A549 (cell line): ENCODE results near the gene NTM. TPM values are rescaled to one million over a fixed set of nuclear protein-coding genes. Genes with fewer than 3 reads are reported as not detected.

Source experiments
- ATAC-seq, 2 experiments: fragments of 200-7000 bp in 1 of 2; fragments of >200 bp in 1 of 2; cut with Nextera tagmentation in 1 of 2; cut with Tn5 transposase in 1 of 2; 3 replicates each; pipeline versions ENCODE4 v1.8.0 to v1.9.1; 2018 to 2020; ENCODE audit warnings: mild to moderate bottlenecking in 1 of 2, moderate library complexity in 1 of 2
- CTCF ChIA-PET: fragments of 300-600 bp; sonication (Branson Sonifier 250); formaldehyde crosslinking; extraction: SDS; loops from one replicate; lab custom pipeline; 2021; ENCODE audit warnings: antibody characterized with exemption, inconsistent platforms; lab: Yijun Ruan, JAX
- POLR2A ChIA-PET: fragments of 350-600 bp; formaldehyde crosslinking; extraction: SDS; loops from one replicate; lab custom pipeline; 2021; ENCODE audit warnings: antibody characterized with exemption, inconsistent platforms; lab: Yijun Ruan, JAX
- DNase-seq, 2 experiments: peaks; one replicate each; pipeline versions ENCODE4 v3.0.0 to v3.0.0-alpha.2; 2011 to 2016; ENCODE audit warnings: low read depth in 1 of 2, low spot score in 1 of 2
- FAIRE-seq: peaks from 2 replicates; lab custom pipeline; 2011; peaks lifted over from hg19 to GRCh38; lab: Jason Lieb, UNC
- H3K27ac ChIP-seq, 2 experiments: fragments of >200 bp; sonication (Bioruptor Twin); formaldehyde crosslinking; 3 replicates each; pipeline ENCODE4 v1.5.1; 2016 to 2017
- H3K4me1 ChIP-seq: fragments of >200 bp; sonication (Bioruptor Twin); formaldehyde crosslinking; 3 replicates; pipeline ENCODE4 v1.6.1; 2016
- H3K4me2 ChIP-seq: fragments of >200 bp; sonication (Bioruptor Twin); formaldehyde crosslinking; 3 replicates; pipeline ENCODE4 v1.6.1; 2016
- H3K4me3 ChIP-seq: fragments of >200 bp; sonication (Bioruptor Twin); formaldehyde crosslinking; 3 replicates; pipeline ENCODE4 v1.5.1; 2016
- H3K9me3 ChIP-seq: fragments of >200 bp; sonication (Bioruptor Twin); formaldehyde crosslinking; 3 replicates; pipeline ENCODE4 v1.6.1; 2016
- CBX2 ChIP-seq: fragments of 200-600 bp; sonication (generic); IDR thresholded peaks from 2 replicates; pipeline ENCODE4 v1.6.1; 2016; ENCODE audit warnings: low read depth, mild to moderate bottlenecking, borderline replicate concordance
- CEBPB ChIP-seq, 2 experiments: fragments of >200 bp in 1 of 2; sonication (Bioruptor Twin) in 1 of 2; formaldehyde crosslinking in 1 of 2; IDR thresholded peaks; 2 replicates each; pipeline ENCODE4 v1.6.1; 2012 to 2016
- CHD2 ChIP-seq: fragments of 150-350 bp; IDR thresholded peaks from 2 replicates; pipeline ENCODE4 v1.6.1; 2014; ENCODE audit warnings: low read length; ENCODE audit not compliant: partially characterized antibody
- CHD4 ChIP-seq: fragments of 200-600 bp; sonication (generic); IDR thresholded peaks from 2 replicates; pipeline ENCODE4 v1.6.1; 2016; ENCODE audit warnings: antibody characterized with exemption, mild to moderate bottlenecking, borderline replicate concordance
- ESRRA ChIP-seq: fragments of 150-350 bp; IDR thresholded peaks from 2 replicates; pipeline ENCODE4 v1.6.1; 2014; ENCODE audit warnings: mild to moderate bottlenecking, low read length, borderline replicate concordance
- FOXS1 ChIP-seq: fragments of 250-450 bp; sonication (Bioruptor Pico); IDR thresholded peaks from 2 replicates; pipeline ENCODE4 v1.5.0; 2020; ENCODE audit warnings: mild to moderate bottlenecking, moderate library complexity
- HOXA7 ChIP-seq: fragments of 250-450 bp; sonication (Bioruptor Pico); IDR thresholded peaks from 2 replicates; pipeline ENCODE4 v1.5.0; 2020; ENCODE audit warnings: mild to moderate bottlenecking, moderate library complexity
- HOXB13 ChIP-seq: fragments of 250-450 bp; sonication (Bioruptor Pico); IDR thresholded peaks from 2 replicates; pipeline ENCODE4 v1.5.0; 2020; ENCODE audit warnings: low read depth, mild to moderate bottlenecking, moderate library complexity
- HOXB5 ChIP-seq: fragments of 250-450 bp; sonication (Bioruptor Pico); IDR thresholded peaks from 2 replicates; pipeline ENCODE4 v1.5.0; 2020; ENCODE audit warnings: mild to moderate bottlenecking, moderate library complexity
- JUNB ChIP-seq: fragments of >200 bp; sonication (Bioruptor Twin); formaldehyde crosslinking; IDR thresholded peaks from 2 replicates; pipeline ENCODE4 v1.6.1; 2016
- KDM1A ChIP-seq: fragments of 200-600 bp; sonication (generic); IDR thresholded peaks from 2 replicates; pipeline ENCODE4 v1.6.1; 2016; ENCODE audit warnings: low read depth, mild to moderate bottlenecking
- MAFK ChIP-seq: fragments of 450-650 bp; IDR thresholded peaks from 2 replicates; pipeline ENCODE4 v1.6.1; 2014; ENCODE audit not compliant: partially characterized antibody
- MAZ ChIP-seq: fragments of 150-350 bp; IDR thresholded peaks from 2 replicates; pipeline ENCODE4 v1.6.1; 2014; ENCODE audit warnings: antibody characterized with exemption, low read depth, low read length, borderline replicate concordance
- NFE2L2 ChIP-seq: fragments of 150-350 bp; conservative IDR thresholded peaks from 2 replicates; pipeline ENCODE4 v1.6.1; 2014; ENCODE audit warnings: low read length
- PHF8 ChIP-seq: fragments of 200-600 bp; sonication (generic); IDR thresholded peaks from 2 replicates; pipeline ENCODE4 v1.6.1; 2016; ENCODE audit warnings: low read depth, mild to moderate bottlenecking, antibody characterized with exemption, moderate library complexity, borderline replicate concordance
- TP53 ChIP-seq: fragments of 250-450 bp; sonication (Bioruptor Pico); IDR thresholded peaks from 2 replicates; pipeline ENCODE4 v1.5.0; 2021; ENCODE audit warnings: mild to moderate bottlenecking, moderate library complexity
- ZC3H11A ChIP-seq: fragments of 450-650 bp; IDR thresholded peaks from 2 replicates; pipeline ENCODE4 v1.6.1; 2014; ENCODE audit warnings: antibody characterized with exemption, mild to moderate bottlenecking
- ZFP36 ChIP-seq: fragments of 450-650 bp; IDR thresholded peaks from 2 replicates; pipeline ENCODE4 v1.6.1; 2014; ENCODE audit warnings: borderline replicate concordance; ENCODE audit not compliant: partially characterized antibody
- ZNF302 ChIP-seq: fragments of 250-450 bp; sonication (Bioruptor Pico); IDR thresholded peaks from 2 replicates; pipeline ENCODE4 v1.9.0; 2021; ENCODE audit warnings: inconsistent platforms, mild to moderate bottlenecking, moderate library complexity
- WGBS: methylation state at CpG from one replicate; pipeline ENCODE4 v1.1.6; 2017; ENCODE audit errors: missing lambda C conversion rate; 5-methylcytosine and 5-hydroxymethylcytosine counted together
- polyA plus RNA-seq, 4 experiments: library from polyadenylated mRNA; depleted of rRNA in 3 of 4; stranded (reverse); fragments of >200 nt; fragmentation: RNase III in 1 of 4; extraction: RNeasy Plus Mini Kit Qiagen cat#74134 plus additional on column Dnase treatment in 1 of 4; gene quantifications; 2 replicates in 3 of 4; 3 replicates in 1 of 4; pipeline ENCODE4 v1.2.3, GENCODE V29; 2011 to 2017
- TF ChIP-seq, protein P1 (sequence below): fragments of >200 bp; sonication (Bioruptor Twin); formaldehyde crosslinking; IDR thresholded peaks from 2 replicates; pipeline ENCODE4 v1.6.1; 2016
- TF ChIP-seq, protein P2 (sequence below): fragments of 200-600 bp; sonication (generic); IDR thresholded peaks from 2 replicates; pipeline ENCODE4 v1.6.1; 2016; ENCODE audit warnings: antibody characterized with exemption, mild to moderate bottlenecking, moderate library complexity
- TF ChIP-seq, protein P3 (sequence below): fragments of 450-650 bp; IDR thresholded peaks from 2 replicates; pipeline ENCODE4 v1.6.1; 2014; ENCODE audit warnings: antibody characterized with exemption
- TF ChIP-seq, protein P4 (sequence below): fragments of 150-350 bp; IDR thresholded peaks from 2 replicates; pipeline ENCODE4 v1.6.1; 2014; ENCODE audit warnings: low read depth, mild to moderate bottlenecking, low read length

NTM gene
- polyA plus RNA-seq, 2 of the 4 experiments (the other 2 are of a cell fraction): not detected

DNA sequence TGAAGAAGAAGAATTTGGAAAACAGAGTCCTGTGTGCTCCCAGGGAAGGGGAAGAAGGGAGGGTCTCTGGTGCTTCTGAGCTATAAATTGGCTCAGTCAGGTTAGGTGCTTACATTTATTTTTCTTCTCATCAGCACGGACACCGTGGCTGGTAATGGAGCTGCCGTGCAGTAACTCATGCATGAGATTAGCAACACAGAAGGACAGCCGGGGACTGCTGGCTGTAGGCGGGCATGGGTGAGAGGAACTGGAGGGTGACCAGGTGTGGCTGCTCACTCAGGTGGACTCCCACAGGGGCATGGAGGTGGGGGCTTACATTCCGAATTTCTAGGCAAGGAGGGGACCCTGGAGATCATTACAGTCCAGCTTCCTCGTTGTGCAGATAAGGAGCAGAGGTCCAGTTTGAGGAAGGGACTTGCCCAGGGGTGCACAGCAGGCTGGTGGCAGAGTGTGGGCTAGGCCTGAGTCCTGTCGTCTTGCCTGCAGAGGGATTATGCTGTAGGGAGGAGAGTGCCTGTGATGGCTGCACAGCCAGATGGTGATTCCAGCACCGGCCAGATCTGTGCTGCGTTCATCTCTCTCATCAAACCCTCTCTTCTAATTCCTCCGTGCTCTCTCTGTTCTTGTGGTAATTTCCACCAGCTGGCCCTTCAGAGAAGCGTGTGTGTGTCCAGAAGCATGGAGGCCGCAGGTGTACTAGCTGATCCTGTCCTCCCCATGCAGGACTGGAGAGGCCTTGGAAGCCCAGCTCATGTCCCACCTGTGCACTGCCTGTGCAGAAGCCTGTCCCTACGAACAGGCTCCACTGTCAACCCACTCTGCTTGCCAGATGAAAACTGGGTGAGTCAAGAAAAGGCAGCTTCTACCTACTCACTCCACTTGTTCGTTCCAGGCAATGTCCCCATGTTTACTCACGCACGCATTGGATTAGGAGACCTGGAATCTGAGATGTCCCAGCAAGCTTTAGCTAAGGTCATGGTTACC lies 78.9 kb downstream of the NTM start:
- Histone ChIP-seq H3K4me3 (no peak overlapping the region), H3K4me2 (no peak overlapping the region), H3K4me1 (no peaks in the 10 kb centered on the region), H3K9me3 (no peaks in the 10 kb centered on the region), H3K27ac (no peak overlapping the region)
- WGBS: 32% methylated on average over 16 of the region's 17 CpGs
- ChIA-PET POLR2A (no interaction called here), CTCF (interaction anchor here (0.6 kb wide), 1 partner anchor 700 kb away, joined by 4 read pairs; no protein-coding TSS in a partner anchor)
- TF ChIP-seq ESRRA (no peak), JUNB (no peak), FOXS1 (CRISPR knock-in tag) (no peak), TP53 (no peak), NFE2L2 (no peak), ZNF302 (CRISPR knock-in tag) (no peak), CEBPB (IDR thresholded peaks at IDR 0.05) (no peak), HOXB13 (CRISPR knock-in tag) (no peak), HOXA7 (CRISPR knock-in tag) (no peak), HOXB5 (CRISPR knock-in tag) (no peak), CBX2 (no peak), ZFP36 (no peak)
- TF ChIP-seq, protein P1, sequence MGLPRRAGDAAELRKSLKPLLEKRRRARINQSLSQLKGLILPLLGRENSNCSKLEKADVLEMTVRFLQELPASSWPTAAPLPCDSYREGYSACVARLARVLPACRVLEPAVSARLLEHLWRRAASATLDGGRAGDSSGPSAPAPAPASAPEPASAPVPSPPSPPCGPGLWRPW: no peak
- TF ChIP-seq, protein P2, sequence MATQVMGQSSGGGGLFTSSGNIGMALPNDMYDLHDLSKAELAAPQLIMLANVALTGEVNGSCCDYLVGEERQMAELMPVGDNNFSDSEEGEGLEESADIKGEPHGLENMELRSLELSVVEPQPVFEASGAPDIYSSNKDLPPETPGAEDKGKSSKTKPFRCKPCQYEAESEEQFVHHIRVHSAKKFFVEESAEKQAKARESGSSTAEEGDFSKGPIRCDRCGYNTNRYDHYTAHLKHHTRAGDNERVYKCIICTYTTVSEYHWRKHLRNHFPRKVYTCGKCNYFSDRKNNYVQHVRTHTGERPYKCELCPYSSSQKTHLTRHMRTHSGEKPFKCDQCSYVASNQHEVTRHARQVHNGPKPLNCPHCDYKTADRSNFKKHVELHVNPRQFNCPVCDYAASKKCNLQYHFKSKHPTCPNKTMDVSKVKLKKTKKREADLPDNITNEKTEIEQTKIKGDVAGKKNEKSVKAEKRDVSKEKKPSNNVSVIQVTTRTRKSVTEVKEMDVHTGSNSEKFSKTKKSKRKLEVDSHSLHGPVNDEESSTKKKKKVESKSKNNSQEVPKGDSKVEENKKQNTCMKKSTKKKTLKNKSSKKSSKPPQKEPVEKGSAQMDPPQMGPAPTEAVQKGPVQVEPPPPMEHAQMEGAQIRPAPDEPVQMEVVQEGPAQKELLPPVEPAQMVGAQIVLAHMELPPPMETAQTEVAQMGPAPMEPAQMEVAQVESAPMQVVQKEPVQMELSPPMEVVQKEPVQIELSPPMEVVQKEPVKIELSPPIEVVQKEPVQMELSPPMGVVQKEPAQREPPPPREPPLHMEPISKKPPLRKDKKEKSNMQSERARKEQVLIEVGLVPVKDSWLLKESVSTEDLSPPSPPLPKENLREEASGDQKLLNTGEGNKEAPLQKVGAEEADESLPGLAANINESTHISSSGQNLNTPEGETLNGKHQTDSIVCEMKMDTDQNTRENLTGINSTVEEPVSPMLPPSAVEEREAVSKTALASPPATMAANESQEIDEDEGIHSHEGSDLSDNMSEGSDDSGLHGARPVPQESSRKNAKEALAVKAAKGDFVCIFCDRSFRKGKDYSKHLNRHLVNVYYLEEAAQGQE: no peak
- TF ChIP-seq, protein P3, sequence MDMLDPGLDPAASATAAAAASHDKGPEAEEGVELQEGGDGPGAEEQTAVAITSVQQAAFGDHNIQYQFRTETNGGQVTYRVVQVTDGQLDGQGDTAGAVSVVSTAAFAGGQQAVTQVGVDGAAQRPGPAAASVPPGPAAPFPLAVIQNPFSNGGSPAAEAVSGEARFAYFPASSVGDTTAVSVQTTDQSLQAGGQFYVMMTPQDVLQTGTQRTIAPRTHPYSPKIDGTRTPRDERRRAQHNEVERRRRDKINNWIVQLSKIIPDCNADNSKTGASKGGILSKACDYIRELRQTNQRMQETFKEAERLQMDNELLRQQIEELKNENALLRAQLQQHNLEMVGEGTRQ: no peak
- ATAC-seq: no peak
- no peak for FAIRE-seq
- no peak for DNase-seq

DNA sequence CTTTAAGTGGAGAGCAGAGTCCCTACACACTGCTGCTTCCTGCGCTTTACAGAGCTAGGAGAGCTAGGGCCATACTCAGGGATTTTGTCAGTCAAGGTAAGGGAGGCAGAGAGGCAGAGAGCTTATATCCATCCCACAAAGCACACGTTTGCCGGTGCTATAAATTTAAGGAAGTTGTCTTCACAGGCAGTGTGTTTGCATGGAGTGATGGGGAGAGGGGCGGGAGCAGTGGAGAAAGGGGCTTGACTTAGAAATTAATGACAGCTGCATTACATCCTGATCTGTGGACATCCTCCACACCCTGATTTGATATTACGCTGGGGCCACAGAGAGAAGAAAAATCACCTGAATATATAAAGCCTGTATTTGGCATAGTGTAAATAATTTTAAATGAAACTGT lies 84.1 kb downstream of the NTM start:
- WGBS: 32% methylated on average over 5 of the region's 5 CpGs
- CTCF ChIA-PET: no interaction called here
- no peak for ATAC-seq

More for the DNA sequence above, 84.1 kb downstream of the NTM start:
- no peak for DNase-seq
- H3K4me1 ChIP-seq: no peaks in the 10 kb centered on the region
- TF ChIP-seq MAZ: no peak
- TF ChIP-seq, protein P1: no peak
- TF ChIP-seq CHD4: no peak
- no peak for TF ChIP-seq CEBPB (IDR thresholded peaks at IDR 0.05)
- TF ChIP-seq, protein P4, sequence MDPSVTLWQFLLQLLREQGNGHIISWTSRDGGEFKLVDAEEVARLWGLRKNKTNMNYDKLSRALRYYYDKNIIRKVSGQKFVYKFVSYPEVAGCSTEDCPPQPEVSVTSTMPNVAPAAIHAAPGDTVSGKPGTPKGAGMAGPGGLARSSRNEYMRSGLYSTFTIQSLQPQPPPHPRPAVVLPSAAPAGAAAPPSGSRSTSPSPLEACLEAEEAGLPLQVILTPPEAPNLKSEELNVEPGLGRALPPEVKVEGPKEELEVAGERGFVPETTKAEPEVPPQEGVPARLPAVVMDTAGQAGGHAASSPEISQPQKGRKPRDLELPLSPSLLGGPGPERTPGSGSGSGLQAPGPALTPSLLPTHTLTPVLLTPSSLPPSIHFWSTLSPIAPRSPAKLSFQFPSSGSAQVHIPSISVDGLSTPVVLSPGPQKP: no peak
- no peak for TF ChIP-seq MAFK
- no peak for TF ChIP-seq KDM1A
- TF ChIP-seq TP53: no peak
- no peak for TF ChIP-seq CHD2
- TF ChIP-seq ZC3H11A: no peak
- no peak for TF ChIP-seq ESRRA
- TF ChIP-seq PHF8: no peak
- TF ChIP-seq FOXS1 (CRISPR knock-in tag): no peak
- no peak overlapping the region for H3K4me3 ChIP-seq
- FAIRE-seq: no peak
- POLR2A ChIA-PET: no interaction called here
- H3K27ac ChIP-seq: no peak overlapping the region
- no peaks in the 10 kb centered on the region for H3K9me3 ChIP-seq
- H3K4me2 ChIP-seq: no peak overlapping the region
